ENCODE results near the gene HOXC5. TPM values are rescaled to one million over a fixed set of nuclear protein-coding genes. Genes with fewer than 3 reads are reported as not detected.
A peak's percentile ranks its signal among the peaks of the same experiment; 100 is the strongest.

Gene HOXC5
- total RNA-seq, 1 donor, result 1.8 TPM

GRCh38 chr12:54060174-54060974, 27.5 kb downstream of the HOXC5 start:
- no peak overlapping the region for H3K4me2 ChIP-seq (ENCODE audit: insufficient read depth, low read length)
- DNase-seq (ENCODE audit: insufficient read length, low spot score, missing footprints), result peak; percentile 44
- no peak for TF ChIP-seq CTCF (IDR thresholded peaks at IDR 0.05; ENCODE audit: extremely low read depth, low read depth, low read length)
- H3K36me3 ChIP-seq (ENCODE audit: insufficient read depth, low read length), result no peaks in the 10 kb centered on the region
- H3K79me2 ChIP-seq (ENCODE audit: insufficient read depth, low read length), result no peaks in the 10 kb centered on the region
- no peaks in the 10 kb centered on the region for H3K27me3 ChIP-seq (ENCODE audit: insufficient read depth, low read length)
- peaks cover 16% of the 10 kb centered on the region for H4K20me1 ChIP-seq (ENCODE audit: insufficient read depth, low read length)
- H3K4me3 ChIP-seq (ENCODE audit: insufficient read depth, low read length), result no peak overlapping the region
- no peak overlapping the region for H3K27ac ChIP-seq (ENCODE audit: low read depth, low read length)
- no peak overlapping the region for H2AFZ ChIP-seq (ENCODE audit: low read length)
- no peaks in the 10 kb centered on the region for H3K4me1 ChIP-seq (ENCODE audit: insufficient read depth, low read length)
- no peaks in the 10 kb centered on the region for H3K9me3 ChIP-seq (ENCODE audit: low read depth, low read length)

GRCh38 chr12:54060975-54061778, 28.3 kb downstream of the HOXC5 start:
- no peaks in the 10 kb centered on the region for H3K4me1 ChIP-seq (ENCODE audit: insufficient read depth, low read length)
- no peak overlapping the region for H2AFZ ChIP-seq (ENCODE audit: low read length)
- no peaks in the 10 kb centered on the region for H3K9me3 ChIP-seq (ENCODE audit: low read depth, low read length)
- no peak for TF ChIP-seq CTCF (IDR thresholded peaks at IDR 0.05; ENCODE audit: extremely low read depth, low read depth, low read length)
- H3K79me2 ChIP-seq (ENCODE audit: insufficient read depth, low read length), result no peaks in the 10 kb centered on the region
- no peak overlapping the region for H3K27ac ChIP-seq (ENCODE audit: low read depth, low read length)
- H3K36me3 ChIP-seq (ENCODE audit: insufficient read depth, low read length), result no peaks in the 10 kb centered on the region
- peak; percentile 93 for DNase-seq (ENCODE audit: insufficient read length, low spot score, missing footprints)
- H4K20me1 ChIP-seq (ENCODE audit: insufficient read depth, low read length), result peaks cover 10% of the 10 kb centered on the region
- H3K4me2 ChIP-seq (ENCODE audit: insufficient read depth, low read length), result no peak overlapping the region
- no peak overlapping the region for H3K4me3 ChIP-seq (ENCODE audit: insufficient read depth, low read length)
- H3K27me3 ChIP-seq (ENCODE audit: insufficient read depth, low read length), result no peaks in the 10 kb centered on the region

- Histone ChIP-seq H3K4me3 (ENCODE audit: insufficient read depth, low read length) (no peak overlapping the region), H2AFZ (ENCODE audit: low read length) (no peak overlapping the region), H3K27ac (ENCODE audit: low read depth, low read length) (no peak overlapping the region), H3K36me3 (ENCODE audit: insufficient read depth, low read length) (no peaks in the 10 kb centered on the region), H3K9me3 (ENCODE audit: low read depth, low read length) (no peaks in the 10 kb centered on the region), H3K4me1 (ENCODE audit: insufficient read depth, low read length) (peaks cover 11% of the 10 kb centered on the region), H4K20me1 (ENCODE audit: insufficient read depth, low read length) (no peaks in the 10 kb centered on the region), H3K27me3 (ENCODE audit: insufficient read depth, low read length) (no peaks in the 10 kb centered on the region), H3K4me2 (ENCODE audit: insufficient read depth, low read length) (no peak overlapping the region), H3K79me2 (ENCODE audit: insufficient read depth, low read length) (no peaks in the 10 kb centered on the region)
- no peak for TF ChIP-seq CTCF (IDR thresholded peaks at IDR 0.05; ENCODE audit: extremely low read depth, low read depth, low read length)
- DNase-seq (ENCODE audit: insufficient read length, low spot score, missing footprints), result no peak
These were observed 32.8 kb downstream of the HOXC5 start for GRCh38 chr12:54065677-54066076.

GRCh38 chr12:54066408-54066807, 33.6 kb downstream of the HOXC5 start:
- H3K27ac ChIP-seq (ENCODE audit: low read depth, low read length), result no peak overlapping the region
- peak; percentile 63 for DNase-seq (ENCODE audit: insufficient read length, low spot score, missing footprints)
- H3K4me2 ChIP-seq (ENCODE audit: insufficient read depth, low read length), result no peak overlapping the region
- no peaks in the 10 kb centered on the region for H3K36me3 ChIP-seq (ENCODE audit: insufficient read depth, low read length)
- H4K20me1 ChIP-seq (ENCODE audit: insufficient read depth, low read length), result no peaks in the 10 kb centered on the region
- no peaks in the 10 kb centered on the region for H3K9me3 ChIP-seq (ENCODE audit: low read depth, low read length)
- H3K79me2 ChIP-seq (ENCODE audit: insufficient read depth, low read length), result no peaks in the 10 kb centered on the region
- H2AFZ ChIP-seq (ENCODE audit: low read length), result no peak overlapping the region
- H3K27me3 ChIP-seq (ENCODE audit: insufficient read depth, low read length), result no peaks in the 10 kb centered on the region
- TF ChIP-seq CTCF (IDR thresholded peaks at IDR 0.05; ENCODE audit: extremely low read depth, low read depth, low read length), result no peak
- H3K4me1 ChIP-seq (ENCODE audit: insufficient read depth, low read length), result peaks cover 11% of the 10 kb centered on the region
- H3K4me3 ChIP-seq (ENCODE audit: insufficient read depth, low read length), result no peak overlapping the region

Measured in osteoblast (primary cell).